RKO (cell line): ENCODE results near the gene CYP26C1.

Experiments used
- DNase-seq: peaks from one replicate; pipeline ENCODE4 v3.0.0-alpha.2; 2016; ENCODE audit warnings: low spot score

CYP26C1 gene

GRCh38 chr10:93113042-93113441 lies 52.4 kb downstream of the CYP26C1 start:
- no peak for DNase-seq

GRCh38 chr10:93115661-93116383 lies 55.2 kb downstream of the CYP26C1 start:
- DNase-seq: peak; percentile 62
